Right renal pelvis (tissue), 4 donors: ENCODE data around the gene CATSPERZ. TPM values are rescaled to one million over a fixed set of nuclear protein-coding genes. Genes with fewer than 3 reads are reported as not detected.

Experiments used
- DNase-seq, 4 donors: peaks; one replicate each; pipeline ENCODE4 v3.0.0-alpha.2; 2013; ENCODE audit warnings: low read depth in 4 of 4, low spot score in 3 of 4, missing footprints in 1 of 4
- polyA plus RNA-seq, 4 donors: library from polyadenylated mRNA; unstranded; fragments of 120-200 nt; gene quantifications; one replicate each; pipeline ENCODE4 v1.2.1, GENCODE V29; 2013; ENCODE audit not compliant: insufficient read length in 4 of 4

The CATSPERZ gene, protein sequence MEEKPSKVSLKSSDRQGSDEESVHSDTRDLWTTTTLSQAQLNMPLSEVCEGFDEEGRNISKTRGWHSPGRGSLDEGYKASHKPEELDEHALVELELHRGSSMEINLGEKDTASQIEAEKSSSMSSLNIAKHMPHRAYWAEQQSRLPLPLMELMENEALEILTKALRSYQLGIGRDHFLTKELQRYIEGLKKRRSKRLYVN
- under 1 TPM in 1 of 4 donors, not detected in 3; 0.29 TPM for polyA plus RNA-seq

DNA sequence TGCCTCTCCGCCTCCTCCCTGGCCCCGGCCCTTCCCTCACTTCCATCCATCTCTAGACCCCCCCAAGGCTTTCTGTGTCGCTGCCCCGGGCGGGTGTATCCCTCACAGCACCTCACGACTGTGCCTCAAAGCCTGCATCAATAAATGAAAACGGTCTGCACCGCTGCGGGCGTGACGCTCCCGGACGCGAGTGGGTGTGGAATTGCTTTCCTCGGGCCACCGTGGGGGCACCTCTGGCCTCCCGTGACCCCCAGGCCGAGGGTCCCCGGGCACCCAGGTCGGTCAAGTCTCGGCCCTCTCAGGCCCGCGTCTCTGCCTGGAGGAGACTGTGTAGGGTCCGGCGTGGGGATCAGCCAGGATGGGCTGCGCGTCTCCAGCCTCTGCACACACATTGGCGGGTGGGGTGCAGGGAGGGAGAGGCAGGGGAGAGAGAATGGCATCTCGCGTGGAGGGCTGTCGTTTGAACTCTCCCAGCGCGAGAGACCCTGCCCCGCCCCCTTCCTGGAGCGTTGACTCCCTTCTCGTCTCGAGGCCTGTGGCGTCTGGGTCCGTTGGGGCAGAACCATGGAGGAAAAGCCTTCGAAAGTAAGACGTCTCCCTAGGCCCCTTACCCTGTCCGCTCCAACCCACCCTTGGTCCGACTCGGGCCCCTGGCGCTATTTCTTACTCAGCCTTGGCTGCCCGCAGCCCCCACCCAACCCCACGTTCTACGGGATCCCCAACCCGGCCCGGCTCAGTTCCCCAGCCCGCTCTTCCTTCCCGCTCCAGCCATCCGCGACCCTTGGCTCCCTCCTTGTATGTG is at the start of gene CATSPERZ:
CATSPERZ (plus strand) TSS at position 512 of the 802 bp plus-strand sequence; CDS start at position 565, 53 bp downstream.
- DNase-seq: no peak

DNA sequence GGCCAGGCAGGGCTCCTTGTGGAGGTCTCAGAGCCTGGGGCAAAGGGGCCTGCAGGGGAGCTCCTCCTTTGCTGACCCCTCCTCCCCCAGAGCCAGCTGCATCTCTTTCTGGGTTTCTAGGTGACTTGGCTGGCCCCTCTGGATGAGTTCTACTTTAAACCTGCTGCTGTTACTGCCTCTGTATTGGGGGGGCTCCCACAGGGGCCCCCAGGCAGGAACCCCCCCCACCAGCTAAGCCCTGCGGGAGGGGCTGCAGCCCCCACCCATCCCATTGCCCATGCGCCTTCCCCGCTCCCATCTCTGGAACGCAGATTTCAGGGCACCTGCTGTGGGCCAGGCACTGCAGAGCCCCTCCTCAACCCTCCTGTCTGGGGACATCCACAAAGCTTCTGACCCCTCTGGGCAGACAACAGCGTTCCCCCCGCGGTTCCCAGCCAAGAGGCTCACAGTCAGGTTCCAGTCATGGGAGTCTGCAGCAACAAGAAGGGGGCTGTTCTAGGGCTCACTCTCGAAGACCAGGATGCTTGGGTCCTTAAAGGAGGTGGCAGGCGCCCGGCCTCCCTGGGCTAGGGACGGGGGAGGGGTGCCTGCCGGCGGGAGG is 49.6 kb upstream of the CATSPERZ start:
- no peak for DNase-seq

DNA sequence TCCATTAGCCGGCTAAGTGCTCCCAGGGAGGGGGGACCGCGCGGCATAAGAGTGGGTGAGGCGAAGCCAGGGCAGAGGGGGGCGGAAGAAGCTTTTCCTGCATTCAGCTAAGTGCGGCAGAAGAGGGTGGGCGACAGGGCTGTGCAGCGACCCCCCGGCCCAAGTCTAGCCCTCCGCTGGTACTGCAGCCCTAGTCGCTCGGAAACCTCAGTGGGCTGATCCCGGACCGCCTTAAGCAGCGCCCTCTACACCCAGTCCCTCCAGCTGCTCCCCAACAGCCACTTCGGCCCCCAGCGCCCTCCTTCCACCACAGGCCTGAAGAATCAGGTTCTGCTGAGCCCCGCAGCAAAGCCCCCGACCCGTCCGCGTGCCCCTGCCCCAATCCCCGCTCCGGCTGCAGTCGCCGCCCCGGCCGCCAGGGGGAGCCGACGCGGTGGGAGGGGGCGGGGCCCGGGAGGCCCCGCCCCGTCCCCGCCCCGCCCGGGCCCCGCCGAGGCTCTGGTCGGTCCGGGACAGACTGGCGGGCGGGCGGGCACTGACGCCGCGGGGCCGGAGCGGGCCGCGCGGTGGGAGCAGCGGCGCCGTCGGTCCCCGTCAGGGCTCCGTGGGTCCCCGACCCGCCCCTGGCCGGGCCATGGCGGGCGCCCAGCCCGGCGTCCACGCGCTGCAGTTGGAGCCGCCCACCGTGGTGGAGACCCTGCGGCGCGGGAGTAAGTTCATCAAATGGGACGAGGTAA is 49.0 kb upstream of the CATSPERZ start, which contains the start of gene PLCB3:
PLCB3 (plus strand) TSS at position 515 of the 737 bp plus-strand sequence; CDS start at position 635, 120 bp downstream.
- DNase-seq: no peak

DNA sequence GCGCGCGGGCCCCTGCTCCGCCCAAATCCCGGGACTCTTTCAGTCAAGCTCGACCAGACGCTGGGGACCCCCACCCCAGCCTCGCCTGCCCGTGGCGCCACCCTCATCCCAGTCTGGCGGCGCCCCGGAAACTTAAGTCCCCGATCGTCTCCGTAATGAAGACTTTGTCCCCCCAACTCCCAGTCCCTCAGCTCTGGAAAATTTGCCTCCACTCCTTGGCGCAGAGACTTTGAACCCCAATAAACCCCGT is 48.5 kb upstream of the CATSPERZ start:
- no peak for DNase-seq

DNA sequence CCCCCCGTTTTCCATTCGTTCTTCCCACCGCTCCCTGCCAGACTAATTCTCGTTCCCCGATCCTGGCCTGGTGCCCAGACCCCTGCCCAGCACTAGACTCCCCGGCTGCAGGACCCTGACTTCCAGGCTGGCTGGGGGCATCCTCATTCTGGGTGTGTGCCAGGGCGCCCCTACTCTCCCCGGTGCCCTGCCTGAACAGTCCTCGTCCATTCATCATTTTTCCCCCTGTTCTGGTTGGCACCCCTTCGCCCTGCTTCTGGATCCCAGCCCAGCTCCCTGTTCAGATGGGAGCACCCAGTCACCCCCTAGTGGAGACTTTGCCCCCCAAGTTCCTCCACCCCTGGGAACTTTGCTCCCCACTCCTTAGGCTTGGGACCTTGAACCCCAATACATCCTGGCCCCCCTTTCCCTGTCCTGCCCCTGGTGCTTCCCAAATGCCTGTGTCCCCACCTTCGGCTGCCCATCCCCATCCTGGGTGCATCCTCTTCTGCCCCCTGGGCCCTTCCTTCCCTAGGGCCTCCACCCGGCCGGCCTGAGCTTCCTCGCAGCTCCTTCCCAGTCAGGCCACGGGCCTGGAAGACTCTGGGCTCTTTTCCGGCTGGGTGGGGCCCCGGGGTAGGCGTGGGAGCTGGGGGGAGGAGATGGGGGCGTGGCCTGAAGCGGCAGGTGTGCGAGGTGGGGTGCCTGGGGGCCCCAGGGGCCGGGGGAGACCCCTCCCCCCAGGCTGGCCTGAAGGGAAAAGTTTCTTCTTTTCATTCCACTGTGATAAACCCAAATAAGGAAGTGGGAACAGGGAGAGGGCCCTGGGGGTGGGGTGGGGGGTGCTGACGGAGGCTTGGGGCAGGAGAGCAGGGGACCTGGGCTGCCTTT is 47.9 kb upstream of the CATSPERZ start:
- DNase-seq: no peak

DNA sequence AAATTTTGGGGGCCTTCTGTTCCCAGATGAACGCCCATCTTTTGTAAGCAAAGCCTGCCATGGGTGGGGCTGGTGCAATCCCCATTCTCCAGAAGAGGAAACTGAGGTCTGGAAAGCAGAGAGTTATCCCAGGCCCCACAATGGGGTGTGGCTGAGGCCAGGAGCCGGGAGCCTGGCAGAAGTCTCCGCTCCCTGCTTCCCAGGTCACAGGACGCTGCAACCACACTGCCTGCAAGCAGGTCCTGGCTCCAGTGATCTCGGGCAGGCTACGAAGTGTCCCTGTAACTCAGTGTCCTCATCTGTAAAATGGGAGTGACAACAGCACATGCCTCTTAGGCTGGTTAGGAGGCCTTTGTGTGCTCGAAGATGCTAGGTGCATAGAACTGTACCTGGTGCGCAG is 47.1 kb upstream of the CATSPERZ start:
- no peak for DNase-seq

DNA sequence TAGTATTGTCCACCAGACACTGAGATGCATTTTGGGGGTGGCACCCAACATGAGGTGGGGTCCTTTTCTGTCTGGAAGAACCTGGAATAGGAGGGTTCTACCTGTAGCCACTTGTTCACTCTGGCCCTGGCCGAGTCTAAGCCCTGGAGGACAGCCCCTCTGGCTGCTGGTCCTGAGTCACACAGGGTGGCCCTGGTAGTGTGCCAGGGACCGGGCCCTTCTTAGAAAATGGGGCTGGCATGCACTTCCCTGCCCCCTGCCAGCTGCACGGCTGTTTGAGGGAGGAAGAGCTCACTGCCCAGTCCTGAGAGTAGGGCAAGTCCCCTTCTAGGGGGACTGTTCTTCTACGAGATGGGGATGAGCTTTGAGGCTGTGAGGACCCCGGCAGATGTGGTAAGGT is 46.7 kb upstream of the CATSPERZ start:
- DNase-seq: no peak

DNA sequence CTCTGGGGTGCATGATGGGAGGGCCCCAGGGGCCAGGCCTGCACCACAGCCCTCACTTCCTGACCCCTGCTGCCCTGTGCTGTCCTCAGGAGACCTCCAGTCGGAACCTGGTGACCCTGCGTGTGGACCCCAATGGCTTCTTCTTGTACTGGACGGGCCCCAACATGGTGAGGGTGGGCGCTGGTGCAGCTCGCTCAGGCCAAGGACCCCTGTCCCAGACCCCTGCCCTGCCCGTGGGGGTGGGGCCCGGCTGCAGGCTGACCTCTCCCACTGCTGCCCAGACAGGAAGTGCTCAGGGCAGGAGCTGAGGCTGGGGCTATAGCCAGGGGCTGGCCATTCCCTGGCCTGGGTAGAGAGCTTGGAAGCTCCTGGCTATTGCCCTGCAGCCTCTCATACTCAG is 45.8 kb upstream of the CATSPERZ start:
- DNase-seq: no peak

DNA sequence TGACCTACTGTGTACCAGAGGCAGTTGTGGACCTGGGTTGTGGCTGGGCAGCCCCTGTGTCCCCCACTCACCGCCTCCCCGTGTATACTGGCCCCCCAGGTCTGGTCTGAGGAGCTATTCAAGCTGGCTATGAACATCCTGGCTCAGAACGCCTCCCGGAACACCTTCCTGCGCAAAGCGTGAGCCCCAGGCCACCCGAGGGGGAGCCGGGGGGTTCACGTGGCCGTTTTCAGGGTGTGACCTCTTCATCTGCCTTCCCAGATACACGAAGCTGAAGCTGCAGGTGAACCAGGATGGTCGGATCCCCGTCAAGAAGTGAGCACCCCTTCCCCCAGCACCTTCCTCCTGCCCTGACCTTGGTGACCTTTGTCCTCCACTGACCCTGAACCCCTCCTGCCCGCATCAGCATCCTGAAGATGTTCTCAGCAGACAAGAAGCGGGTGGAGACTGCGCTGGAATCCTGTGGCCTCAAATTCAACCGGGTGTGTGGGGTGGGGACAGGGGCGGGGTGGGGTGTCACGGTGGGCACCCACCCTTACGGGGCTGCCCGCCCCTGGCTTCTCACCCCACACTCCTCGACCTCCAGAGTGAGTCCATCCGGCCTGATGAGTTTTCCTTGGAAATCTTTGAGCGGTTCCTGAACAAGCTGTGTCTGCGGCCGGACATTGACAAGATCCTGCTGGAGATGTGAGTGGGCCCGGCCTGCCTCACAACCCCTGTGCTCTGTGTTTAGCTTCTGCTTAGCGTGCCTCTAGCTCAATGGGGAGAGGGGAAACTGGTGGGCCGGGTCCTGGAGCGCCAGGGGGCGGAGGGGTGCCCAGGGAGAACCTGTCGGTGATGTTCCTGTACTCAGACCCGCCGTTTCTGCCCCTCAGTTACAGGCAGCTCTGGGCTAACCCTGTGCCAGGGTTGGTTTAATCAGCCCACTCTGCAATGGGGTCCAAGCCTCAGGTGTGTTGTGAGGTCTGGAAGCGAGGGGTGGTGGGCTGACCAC is 44.7 kb upstream of the CATSPERZ start:
- DNase-seq: no peak

DNA sequence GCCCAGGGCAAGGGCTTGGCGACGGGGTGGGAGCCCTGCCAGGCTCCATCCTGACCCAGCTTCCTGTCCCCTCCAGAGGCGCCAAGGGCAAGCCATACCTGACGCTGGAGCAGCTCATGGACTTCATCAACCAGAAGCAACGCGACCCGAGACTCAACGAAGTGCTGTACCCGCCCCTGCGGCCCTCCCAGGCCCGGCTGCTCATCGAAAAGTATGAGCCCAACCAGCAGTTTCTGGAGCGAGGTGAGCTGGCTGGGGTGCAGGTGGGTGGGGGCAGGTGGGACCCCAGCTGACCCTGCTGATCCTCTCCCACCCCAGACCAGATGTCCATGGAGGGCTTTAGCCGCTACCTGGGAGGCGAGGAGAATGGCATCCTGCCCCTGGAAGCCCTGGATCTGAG is 43.9 kb upstream of the CATSPERZ start:
- no peak for DNase-seq

DNA sequence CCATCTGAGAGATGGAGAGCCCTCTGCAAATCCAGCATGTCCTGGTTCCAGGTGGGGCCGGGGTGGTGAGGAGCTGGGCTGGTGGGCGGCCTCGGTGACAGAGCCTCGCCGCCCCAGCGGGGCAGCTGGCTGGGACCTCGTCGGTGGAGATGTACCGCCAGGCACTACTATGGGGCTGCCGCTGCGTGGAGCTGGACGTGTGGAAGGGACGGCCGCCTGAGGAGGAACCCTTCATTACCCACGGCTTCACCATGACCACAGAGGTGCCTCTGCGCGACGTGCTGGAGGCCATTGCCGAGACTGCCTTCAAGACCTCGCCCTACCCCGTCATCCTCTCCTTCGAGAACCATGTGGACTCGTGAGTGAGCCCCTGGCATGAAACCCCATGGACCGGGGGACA is 41.8 kb upstream of the CATSPERZ start:
- DNase-seq: no peak

DNA sequence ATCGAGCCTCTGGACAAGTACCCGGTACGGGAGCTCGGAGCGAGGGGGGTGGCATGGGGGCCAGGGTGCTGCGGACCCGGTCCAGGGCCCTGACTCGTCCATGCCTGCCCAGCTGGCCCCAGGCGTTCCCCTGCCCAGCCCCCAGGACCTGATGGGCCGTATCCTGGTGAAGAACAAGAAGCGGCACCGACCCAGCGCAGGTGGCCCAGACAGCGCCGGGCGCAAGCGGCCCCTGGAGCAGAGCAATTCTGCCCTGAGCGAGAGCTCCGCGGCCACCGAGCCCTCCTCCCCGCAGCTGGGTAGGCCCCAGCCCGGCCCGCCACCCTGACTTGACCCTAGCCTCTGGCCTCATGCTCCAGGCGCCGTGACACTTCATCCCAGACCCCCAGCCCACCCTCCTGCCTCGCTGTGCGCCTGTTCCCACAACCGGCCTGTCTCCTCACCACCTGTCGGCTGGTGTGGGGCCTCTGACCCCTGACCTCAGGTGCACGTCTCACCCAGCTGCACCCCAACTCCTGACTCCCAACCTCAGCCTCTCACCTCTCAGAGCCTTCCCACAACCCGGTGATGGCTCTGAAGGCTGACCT is 41.1 kb upstream of the CATSPERZ start:
- no peak for DNase-seq

DNA sequence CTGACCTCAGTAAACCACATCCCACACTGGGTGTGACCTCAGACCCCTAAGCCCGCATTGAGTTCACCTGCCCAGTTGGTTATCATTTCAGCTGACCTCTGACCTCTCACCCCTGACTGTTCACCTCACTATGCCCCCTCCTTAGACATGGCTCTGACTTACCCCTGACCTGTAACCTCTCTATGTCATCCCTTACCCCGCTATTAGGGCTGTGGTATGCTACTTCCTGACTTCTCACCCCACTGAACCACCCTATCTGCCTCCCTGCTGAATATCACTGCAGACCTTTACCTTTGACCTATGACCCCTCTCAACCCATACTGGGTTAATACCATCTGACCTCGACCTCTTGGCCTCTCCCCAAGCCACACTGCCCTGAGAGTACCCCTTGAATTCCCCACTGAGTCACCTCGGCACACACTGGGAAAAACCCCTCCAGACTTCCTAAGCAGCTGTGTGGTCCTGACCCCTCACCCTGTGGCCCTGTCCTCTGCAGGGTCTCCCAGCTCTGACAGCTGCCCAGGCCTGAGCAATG is 40.6 kb upstream of the CATSPERZ start:
- no peak for DNase-seq

DNA sequence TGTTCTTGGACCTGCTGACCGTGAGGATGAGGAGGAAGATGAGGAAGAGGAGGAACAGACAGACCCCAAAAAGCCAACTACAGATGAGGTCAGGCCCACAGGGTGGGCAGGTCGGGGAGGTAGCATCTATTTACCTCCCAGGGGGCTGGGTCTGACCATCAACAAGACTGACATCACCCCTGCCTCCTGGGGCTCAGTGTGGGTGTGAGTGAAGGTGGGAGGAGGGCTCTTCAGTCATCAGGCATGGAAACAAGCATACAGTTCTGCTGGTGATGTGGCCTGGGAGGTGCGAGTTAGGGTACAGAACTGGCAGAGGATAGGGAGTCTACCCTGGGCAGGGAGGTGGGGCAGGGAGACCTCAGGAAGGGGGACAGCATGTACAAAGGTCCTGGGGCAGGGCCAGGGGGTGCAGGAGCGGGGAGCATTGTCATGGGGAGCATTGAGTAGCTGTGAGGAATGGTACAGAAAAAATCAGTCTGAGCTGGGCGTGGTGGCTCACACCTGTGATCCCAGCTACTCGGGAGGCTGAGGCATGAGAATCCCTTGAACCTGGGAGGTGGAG is 39.9 kb upstream of the CATSPERZ start:
- DNase-seq: no peak

DNA sequence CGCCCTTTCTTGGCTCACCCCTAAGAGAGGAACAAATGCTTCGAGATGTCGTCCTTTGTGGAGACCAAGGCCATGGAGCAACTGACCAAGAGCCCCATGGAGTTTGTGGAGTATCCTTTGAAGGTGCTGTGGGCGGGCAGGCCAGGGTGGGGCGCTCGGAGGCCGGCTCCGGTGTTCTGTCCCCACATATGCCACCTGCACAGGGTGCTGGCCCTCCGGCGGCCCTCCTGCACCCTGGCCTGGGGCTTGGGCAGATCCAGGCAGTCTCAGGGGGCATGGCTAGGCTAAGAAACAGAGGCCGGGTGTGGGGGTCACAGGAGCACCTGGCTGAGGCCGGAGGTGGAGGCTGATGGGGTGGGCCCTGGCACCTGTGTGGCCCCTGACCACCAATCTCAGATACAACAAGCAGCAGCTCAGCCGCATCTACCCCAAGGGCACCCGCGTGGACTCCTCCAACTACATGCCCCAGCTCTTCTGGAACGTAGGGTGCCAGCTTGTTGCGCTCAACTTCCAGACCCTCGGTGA is 38.5 kb upstream of the CATSPERZ start:
- no peak for DNase-seq

DNA sequence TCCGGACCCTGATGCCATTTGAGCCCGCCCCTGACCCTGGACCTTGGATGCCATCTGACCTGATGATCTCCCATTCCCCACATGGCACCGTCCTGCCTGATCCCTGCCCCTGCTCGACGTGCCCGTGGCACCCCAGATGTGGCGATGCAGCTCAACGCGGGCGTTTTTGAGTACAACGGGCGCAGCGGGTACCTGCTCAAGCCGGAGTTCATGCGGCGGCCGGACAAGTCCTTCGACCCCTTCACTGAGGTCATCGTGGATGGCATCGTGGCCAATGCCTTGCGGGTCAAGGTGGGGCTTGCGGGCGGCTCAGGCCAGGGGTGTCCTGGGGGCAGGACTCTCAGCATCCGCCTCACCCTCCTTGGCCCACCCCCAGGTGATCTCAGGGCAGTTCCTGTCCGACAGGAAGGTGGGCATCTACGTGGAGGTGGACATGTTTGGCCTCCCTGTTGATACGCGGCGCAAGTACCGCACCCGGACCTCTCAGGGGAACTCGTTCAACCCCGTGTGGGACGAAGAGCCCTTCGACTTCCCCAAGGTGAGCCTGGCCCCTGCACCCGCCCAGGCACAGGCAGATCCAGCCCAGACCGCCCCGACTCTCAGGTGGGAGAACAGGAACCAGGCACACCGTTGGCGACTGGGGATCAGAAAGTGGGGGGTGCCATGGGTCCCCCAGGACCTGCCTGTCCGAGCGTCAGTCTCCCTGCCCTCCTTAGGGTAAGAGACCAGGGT is 37.7 kb upstream of the CATSPERZ start:
- DNase-seq: no peak
